ENCODE measurements around the gene C1orf21.

Gene C1orf21

GRCh38 chr1:184449916-184450315, 63.1 kb downstream of the C1orf21 start:
- no peak for DNase-seq (ENCODE audit: low spot score)

DNA sequence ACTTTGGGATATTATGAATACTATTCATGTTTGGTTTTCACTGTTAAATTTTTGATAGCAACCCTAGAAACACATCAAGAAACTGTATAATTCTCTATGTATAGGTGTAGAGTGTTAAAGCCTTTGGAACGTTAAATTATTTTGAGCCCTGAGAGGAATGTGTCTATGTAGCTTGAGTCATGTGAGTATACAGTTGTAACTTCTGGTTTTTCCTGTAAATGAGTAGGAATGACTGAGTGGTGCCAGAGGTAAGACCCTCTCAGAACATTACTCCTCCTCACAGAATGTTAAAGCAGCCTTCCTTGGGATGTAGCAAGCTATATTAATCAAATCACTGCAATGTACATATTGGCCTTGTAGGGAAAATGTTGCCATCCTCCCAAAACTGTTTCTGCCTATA, 69.0 kb downstream of the C1orf21 start:
- DNase-seq (ENCODE audit: low spot score), result no peak

DNA sequence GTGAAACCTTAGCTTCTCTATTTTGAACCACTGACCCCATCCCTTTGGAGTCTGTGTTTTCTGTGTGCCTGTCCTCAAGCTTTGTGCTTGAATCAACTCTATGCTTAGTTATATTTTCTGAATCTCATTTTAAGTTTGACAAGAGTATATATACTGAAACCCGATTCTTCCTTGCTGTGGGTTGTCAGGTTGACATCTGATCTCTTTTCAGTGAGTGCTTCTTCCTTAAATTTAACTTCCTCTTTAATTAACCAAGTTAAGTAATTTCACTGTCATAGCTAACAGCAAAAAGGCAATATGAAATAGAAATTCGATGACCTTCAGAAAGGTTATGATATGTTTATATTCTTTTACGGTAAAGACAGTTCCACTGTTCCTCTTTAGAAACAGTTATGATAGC, 69.4 kb downstream of the C1orf21 start:
- DNase-seq (ENCODE audit: low spot score), result no peak

DNA sequence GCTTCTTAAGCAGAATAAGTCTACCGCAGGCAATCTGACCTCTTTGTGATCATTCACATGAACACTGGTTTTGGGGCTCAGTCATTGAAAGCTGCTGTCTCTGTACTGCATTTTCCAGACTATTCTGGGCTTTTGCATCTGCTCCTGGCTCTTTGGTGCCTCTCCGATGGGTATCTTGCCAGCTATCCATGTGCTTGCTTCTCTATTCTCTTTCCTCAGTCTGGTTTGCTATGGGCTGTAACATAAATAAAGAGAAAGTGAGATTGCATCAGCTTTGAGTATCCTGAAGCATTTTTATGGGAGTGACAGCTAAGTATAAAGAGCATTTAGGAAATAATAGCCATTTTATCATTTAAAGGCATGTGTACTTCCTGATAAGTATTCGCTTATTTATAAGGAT, 70.7 kb downstream of the C1orf21 start:
- DNase-seq (ENCODE audit: low spot score), result no peak

DNA sequence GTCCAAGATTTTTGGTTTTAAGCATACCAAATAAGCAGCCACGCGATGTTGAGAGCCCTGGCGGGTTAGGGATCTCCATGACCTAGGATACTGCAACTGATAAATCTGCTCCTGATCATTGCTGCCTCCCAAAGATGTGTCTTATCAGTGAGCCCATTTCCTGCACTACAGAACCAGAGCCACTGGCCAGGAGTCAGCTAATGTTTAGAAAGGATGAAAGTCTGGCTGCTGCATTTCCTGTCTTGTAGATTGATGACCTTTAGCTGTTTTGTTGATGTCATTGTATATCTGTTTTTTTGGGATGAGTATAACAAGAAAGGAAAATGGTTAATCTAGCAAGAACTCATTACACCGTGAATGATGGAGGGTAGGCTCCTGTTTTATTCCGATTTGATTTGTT, 74.5 kb downstream of the C1orf21 start:
- no peak for DNase-seq (ENCODE audit: low spot score)

- DNase-seq (ENCODE audit: low spot score), result no peak
These were observed 75.3 kb downstream of the C1orf21 start for GRCh38 chr1:184462155-184462554.

GRCh38 chr1:184462990-184463389, 76.2 kb downstream of the C1orf21 start:
- DNase-seq (ENCODE audit: low spot score), result no peak

- no peak for DNase-seq (ENCODE audit: low spot score)
These were observed 76.9 kb downstream of the C1orf21 start for GRCh38 chr1:184463680-184464079.

- DNase-seq (ENCODE audit: low spot score), result no peak
These were observed 77.9 kb downstream of the C1orf21 start for GRCh38 chr1:184464757-184465156.

DNA sequence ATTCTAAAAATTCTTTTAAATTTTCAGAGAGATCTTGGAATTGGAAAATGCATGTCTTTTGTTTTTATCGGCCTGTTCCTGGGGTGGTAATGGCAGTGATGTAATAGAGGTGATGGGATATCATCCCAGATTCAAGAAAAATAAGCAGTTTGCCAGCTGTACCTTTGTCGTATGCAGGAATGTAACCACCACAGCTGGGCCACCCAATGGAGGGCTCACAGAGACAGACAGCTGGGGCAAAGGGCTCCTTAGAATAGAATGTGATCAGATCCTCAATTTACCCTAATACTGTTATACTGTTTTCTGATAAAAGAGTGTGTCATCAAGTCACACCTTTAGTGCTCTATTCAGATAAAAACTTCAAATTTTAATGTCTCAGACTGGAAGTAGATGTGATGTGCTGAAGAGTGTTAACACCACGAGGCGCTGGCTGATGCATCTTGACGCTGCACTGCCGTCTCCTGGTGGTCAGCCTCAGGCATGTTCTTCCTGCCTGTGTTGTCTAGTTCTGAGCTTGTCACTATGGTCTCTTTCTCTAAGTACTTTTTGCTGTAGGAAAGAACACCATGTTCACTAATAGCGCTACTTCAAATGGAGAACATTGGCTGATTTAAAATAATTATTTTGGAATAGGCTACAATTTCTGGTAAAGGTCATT, 78.8 kb downstream of the C1orf21 start:
- DNase-seq (ENCODE audit: low spot score), result no peak

GRCh38 chr1:184467295-184467694, 80.5 kb downstream of the C1orf21 start:
- DNase-seq (ENCODE audit: low spot score), result no peak

DNA sequence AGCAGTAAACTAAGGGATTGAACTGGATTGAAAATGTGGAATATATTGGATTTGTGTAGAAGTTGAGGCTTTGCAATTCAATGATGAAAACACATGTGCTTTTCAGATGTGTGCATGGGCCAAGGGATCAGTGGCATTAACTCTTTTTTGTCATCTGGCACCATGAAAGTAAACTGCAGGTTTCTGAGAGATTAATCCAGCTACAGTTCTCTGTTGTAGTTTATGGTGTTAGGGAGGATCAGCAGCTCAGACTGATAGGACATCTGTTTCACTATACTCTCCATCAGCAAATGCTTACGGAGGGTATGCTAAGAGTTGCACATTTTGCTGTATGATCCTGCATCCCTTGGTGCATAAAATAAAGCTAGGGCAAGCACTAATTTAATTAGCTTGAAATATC, 82.6 kb downstream of the C1orf21 start:
- no peak for DNase-seq (ENCODE audit: low spot score)

GRCh38 chr1:184471686-184472085, 84.9 kb downstream of the C1orf21 start:
- DNase-seq (ENCODE audit: low spot score), result no peak

DNA sequence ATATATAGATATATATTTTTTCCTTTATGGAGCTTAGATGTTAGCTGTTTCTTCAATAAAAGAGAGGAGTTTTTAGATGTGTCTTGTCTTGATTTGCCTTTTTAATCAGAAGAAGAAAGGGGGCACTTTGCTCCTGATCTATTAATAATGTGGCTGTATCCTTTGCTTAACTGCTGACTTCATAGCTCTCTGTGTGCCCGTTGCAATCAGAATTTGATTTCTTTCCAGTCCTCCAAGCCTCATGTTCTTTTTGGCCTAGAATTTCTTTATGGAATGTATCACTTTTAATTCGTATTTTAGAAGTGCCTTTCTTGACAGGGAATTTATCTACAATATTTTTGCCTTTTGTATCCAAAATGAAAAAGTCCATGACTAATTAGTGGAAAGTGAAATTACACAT, 85.3 kb downstream of the C1orf21 start:
- DNase-seq (ENCODE audit: low spot score), result no peak

GRCh38 chr1:184473176-184473966, 86.5 kb downstream of the C1orf21 start:
- DNase-seq (ENCODE audit: low spot score), result no peak

GRCh38 chr1:184476187-184476586, 89.4 kb downstream of the C1orf21 start:
- no peak for DNase-seq (ENCODE audit: low spot score)

GRCh38 chr1:184479435-184480167, 92.8 kb downstream of the C1orf21 start:
- DNase-seq (ENCODE audit: low spot score), result no peak

GRCh38 chr1:184480736-184481135, 93.9 kb downstream of the C1orf21 start:
- DNase-seq (ENCODE audit: low spot score), result no peak

- DNase-seq (ENCODE audit: low spot score), result no peak
These were observed 95.3 kb downstream of the C1orf21 start for GRCh38 chr1:184482136-184482535.

DNA sequence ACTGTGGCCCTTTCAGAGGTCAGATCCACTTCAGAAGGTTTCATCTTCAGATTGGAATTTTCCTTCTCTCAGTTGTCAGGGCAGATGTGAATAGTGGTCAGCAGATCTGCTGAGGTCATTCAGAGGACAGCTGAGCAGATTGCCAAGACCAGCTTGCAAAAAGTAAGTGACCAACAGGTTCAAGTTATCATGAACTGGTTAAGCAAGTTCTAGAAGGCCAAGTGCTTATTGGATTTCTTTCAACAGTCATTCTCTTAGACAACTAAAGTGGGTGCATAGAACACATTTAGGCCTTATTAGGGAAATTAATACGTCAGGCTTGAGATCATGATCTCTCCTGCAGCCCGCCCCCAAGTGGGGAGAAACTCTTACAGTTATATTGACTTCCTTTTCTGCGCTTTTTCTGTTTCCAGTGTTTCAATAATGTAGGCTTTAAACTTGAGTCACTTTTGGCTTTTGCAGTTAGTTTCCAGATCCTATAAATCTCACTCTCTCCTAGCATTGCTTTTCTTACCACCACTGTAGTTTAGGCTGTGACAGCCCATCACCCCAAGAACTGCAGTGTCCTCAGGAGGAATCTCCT, 96.4 kb downstream of the C1orf21 start:
- DNase-seq (ENCODE audit: low spot score), result no peak

DNA sequence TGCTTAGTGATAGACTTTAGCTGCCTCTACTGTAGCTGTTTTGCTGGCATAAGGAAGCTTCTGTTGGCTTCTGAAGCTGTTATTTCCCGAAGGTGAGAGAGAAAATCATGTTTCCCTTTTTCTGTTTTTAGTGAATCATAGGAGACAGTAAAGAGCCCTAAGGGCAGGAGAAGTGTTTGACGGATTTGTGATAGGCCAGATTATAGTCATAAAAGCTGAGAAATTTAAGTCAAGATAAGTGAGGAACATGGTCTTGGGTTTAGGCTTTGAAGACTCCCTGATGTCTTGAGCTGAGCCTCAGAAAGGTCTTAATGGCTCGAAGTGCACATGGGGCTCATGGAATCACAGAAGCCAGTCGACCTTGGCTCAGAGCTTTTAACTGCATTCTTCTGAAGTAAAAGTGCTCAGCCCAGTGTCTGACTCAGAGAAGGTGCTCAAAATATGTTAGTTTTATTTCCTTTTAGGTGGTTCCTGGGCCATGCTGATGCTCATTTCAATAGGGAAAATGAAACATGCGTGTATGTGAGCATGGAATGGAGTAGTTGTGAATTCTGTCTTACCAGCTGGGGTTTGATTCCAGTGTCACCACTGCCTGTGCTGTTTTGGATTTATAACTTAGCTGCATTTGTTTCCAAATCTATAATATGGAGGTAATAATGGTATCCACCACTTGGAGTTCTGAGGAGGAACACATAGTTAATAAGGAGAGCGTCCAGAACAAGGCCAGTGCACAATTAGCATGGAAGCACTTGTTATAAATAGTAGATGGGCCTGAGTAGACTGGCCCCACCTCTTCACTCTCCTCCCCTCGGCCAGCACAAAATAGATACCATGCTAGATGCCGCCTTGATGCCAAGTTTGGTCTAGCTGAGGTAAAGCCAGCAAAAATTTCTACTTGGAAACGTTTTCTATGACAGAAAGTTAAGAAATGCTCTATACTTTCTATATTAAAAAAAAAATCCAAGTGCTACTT, 99.2 kb downstream of the C1orf21 start:
- no peak for DNase-seq (ENCODE audit: low spot score)
